ENCODE results near the gene ZFYVE21.
A peak's percentile ranks its signal among the peaks of the same experiment; 100 is the strongest.
"Not testable (repeated sequence)": the region's sequence is repeated elsewhere in the genome, so short reads cannot be mapped to it uniquely, and the experiment has no call there.

Gene ZFYVE21

GRCh38 chr14:103715052-103716000 is at the start of gene ZFYVE21, which contains the start of gene XRCC3:
TSS of gene ZFYVE21 (plus strand) at chr14:103715810. CDS start at chr14:103715842, 32 bp downstream.
TSS of gene XRCC3 (minus strand) at chr14:103715451. CDS start at chr14:103711087, 4,364 bp downstream.
- DNase-seq (ENCODE audit: low read depth), result peak; percentile 99

DNA sequence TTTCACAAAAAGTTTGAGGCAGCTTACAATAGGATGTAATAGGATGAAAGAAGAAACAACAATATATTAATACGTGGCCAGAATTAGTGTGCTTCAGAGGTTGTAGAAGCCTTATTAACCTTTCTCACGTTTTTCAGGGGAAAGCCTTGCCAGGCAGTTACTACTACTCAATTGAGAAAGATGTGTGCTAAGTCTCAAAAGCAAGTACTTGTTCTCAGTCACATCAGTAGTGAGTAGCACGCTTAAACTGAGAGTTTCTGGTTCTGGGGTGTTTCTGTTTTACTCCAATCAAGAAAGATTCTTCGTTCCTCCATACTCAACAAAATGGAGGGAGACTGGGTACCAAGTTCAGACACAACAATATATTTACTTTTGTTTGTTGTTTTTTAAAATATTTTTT is 47.9 kb upstream of the ZFYVE21 start:
- no peak for DNase-seq (ENCODE audit: low read depth)

DNA sequence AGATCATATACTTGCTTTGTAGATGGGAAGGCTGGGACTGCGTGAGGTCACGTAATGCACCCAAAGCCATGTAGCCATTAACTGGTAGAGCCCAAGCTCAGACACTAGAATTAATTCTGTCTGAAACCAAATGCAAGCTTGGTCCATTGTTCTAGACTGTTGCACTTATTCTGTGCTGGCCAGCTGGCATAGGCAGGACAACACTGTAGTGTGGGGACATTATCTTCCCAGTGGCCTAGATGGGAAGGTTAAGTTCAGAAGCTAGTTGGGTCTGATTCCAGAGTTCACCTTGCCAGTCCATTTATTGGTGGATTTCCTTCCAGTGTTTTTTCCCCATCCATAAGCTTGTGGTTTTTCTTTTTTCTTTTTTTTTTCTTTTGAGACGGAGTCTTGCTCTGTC is 47.5 kb upstream of the ZFYVE21 start:
- DNase-seq (ENCODE audit: low read depth), result no peak

GRCh38 chr14:103669370-103669769 is 46.2 kb upstream of the ZFYVE21 start:
- no peak for DNase-seq (ENCODE audit: low read depth)

DNA sequence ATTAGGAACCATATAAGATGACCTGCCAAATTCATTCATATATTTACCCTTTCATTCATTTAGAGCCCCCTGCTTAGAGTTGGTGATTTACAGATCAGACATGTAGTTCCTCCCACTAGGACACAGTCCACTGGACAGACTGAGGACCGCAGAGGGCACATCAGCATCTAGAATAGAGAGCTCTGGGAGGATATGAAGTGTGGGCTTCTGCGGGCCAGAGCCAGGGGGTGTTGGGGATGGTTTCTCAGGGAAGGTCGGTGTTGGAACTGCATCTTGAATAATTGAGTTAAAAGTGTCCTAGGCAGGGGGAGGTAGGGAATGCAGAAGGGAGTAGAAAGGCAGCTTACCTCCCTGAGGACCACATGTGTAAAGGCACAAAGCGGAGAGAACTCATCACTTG is 43.7 kb upstream of the ZFYVE21 start:
- DNase-seq (ENCODE audit: low read depth), result no peak

- no peak for DNase-seq (ENCODE audit: low read depth)
Observed at GRCh38 chr14:103675957-103676356, 39.7 kb upstream of the ZFYVE21 start.

DNA sequence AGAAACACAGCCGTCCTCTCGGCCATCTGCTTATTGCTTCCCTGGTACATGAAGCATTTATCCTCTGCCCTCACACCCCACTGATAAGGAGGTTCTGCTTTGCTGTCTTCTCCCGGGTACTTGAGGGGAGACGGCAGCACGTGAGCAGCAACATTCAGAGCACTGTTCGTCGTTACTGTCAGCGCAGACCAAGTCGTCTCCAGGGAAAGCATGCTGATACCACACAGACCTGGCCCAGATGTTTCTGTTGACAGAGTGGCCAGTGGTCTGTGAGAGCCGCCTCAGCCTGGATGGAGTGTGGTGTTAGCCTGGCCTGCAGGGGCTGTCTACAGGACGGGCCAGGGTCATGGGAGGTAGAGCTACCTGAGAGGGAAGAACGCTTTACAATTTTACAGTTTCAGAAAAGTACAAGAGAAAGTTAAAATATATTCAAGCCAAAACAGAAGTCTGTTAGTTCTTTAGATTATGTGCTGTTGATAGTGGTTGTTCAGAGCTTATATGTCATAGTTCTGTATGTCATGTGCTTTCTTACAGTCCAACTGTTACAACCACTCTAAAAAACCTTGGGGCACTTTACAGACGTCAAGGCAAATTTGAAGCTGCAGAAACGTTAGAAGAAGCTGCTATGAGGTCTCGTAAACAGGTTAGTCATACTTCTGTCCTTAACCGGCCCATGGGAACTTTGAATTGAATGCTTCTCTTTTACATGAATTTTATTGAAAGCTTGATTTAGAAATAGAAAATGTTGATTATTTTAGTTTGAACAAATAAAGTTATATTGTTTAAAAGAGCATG is 38.5 kb upstream of the ZFYVE21 start:
- no peak for DNase-seq (ENCODE audit: low read depth)

DNA sequence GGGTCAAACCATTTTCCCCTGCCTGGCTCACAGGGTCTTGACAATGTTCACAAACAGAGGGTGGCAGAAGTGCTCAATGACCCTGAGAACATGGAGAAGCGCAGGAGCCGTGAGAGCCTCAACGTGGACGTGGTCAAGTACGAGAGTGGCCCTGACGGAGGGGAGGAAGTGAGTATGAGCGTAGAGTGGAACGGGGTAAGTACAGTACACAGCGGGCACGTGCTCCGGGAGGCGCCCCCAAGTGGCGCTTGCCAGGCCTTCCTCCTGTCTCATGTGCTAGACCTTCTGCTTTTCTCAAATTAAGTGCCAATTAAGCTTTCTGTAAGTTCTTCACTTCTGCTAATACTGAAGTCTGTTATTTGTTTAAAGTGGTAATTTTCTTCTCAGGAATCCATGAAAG is 36.3 kb upstream of the ZFYVE21 start:
- peak; percentile 34 for DNase-seq (ENCODE audit: low read depth)

- no peak for DNase-seq (ENCODE audit: low read depth)
Observed at GRCh38 chr14:103680491-103681231, 34.9 kb upstream of the ZFYVE21 start.

DNA sequence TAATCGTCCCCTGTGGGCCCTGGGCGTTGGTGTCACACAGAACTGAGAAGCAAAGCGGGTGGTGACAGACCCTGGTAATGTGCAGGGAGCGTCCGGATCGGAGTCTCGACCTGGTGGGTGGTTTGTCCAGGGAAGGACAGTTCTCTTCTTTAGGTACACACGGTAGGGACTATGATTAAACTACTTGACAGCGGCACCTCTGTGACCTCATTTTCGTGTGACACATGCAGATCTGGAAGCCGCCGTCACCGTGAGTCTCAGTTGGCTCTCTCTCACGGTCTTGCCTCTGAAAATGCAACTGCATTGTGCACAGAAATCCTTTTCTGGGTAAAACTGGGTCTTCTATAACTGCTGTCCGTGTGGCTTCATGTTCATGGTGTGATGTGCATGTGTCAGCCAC is 32.5 kb upstream of the ZFYVE21 start:
- DNase-seq (ENCODE audit: low read depth), result no peak

GRCh38 chr14:103684471-103684870 is 31.1 kb upstream of the ZFYVE21 start:
- DNase-seq (ENCODE audit: low read depth), result no peak

GRCh38 chr14:103684871-103685270 is 30.7 kb upstream of the ZFYVE21 start:
- no peak for DNase-seq (ENCODE audit: low read depth)

GRCh38 chr14:103685276-103686211 is 30.1 kb upstream of the ZFYVE21 start:
- DNase-seq (ENCODE audit: low read depth), result no peak

DNA sequence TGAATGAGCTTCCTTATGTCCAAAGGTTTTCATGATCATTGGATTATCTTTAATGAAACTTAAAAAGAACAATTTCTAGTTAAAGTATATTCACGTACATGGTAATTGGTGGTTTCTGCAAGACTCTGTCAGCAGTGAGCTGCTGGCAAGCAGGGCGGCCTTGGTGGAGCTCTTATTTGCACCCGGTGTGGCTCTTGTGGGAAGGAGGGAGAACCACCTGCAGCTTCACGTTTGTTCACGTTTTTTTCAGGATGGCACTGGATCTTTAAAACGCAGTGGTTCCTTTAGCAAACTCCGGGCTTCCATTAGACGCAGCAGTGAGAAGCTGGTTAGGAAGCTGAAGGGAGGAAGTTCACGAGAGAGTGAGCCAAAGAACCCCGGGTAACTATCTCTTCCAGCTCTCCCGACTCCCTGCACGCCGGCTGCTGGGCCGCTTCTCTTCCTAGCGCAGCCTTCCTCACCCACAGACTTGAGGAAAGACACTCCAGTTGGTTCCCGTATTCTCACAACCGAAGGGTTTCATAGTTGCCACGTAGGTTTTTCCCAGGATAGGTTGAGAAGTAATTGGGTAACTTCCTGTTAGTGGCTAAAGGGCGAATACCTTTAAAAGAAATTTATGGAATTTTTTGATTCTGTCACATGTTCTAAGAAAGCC is 28.7 kb upstream of the ZFYVE21 start:
- DNase-seq (ENCODE audit: low read depth), result no peak

DNA sequence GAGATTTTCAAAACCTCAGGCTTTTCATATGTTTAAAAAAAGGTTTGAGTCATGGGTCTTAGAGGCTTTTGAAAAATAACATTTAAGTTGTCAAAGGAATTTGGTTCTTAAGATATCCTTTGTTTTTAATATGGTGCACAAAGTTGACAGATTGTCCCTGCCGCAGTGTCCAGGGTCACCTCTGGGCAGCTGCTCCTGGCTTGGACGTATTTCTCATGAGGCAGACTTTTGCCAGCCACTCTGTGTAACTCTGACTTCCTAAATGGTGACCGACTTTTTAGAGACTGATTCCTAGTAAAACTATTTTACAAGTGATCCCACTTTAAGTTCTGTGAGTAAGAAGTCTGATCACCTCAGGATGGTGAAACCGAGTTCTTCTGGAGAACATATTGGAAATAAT is 27.9 kb upstream of the ZFYVE21 start:
- no peak for DNase-seq (ENCODE audit: low read depth)

DNA sequence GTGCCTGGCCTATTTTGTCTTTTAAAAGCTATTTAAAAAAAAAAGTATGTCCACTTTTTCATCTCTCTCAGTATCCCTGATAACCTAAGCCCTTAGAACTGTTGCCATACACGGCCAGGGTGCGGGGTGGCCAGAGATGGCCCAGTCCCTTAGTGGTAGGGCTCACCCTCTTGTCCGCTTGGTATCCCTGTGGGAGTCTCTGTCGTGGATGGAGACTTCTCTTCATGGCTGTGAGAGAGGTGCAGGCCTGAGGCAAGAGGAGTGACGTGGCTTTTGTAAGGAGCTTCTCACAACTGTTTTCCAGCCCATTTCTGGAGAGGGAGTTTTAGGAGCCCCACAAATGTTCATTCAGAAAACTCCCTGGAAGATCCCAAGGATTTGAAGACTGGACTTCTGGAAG is 27.2 kb upstream of the ZFYVE21 start:
- DNase-seq (ENCODE audit: low read depth), result no peak

GRCh38 chr14:103688906-103689902 is 26.4 kb upstream of the ZFYVE21 start:
- DNase-seq (ENCODE audit: low read depth), result no peak

- DNase-seq (ENCODE audit: low read depth), result no peak
Observed at GRCh38 chr14:103690332-103690731, 25.3 kb upstream of the ZFYVE21 start.

DNA sequence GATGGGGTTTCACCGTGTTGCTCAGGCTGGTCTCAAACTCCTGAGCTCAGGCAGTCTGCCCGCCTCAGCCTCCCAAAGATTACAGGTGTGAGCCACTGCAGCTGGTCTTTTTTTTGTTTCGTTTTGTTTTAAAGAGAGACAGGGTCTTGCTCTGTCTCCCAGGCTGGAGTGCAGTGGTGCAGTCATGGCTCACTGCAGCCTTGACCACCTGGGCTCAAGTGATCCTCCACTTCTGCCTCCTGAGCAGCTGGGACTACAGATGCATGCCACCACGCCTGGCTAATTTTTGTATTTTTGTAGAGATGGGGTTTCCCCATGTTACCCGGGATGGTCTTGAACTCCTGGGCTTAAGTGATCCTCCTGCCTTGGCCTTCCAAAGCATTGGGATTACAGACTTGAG is 24.0 kb upstream of the ZFYVE21 start:
- DNase-seq (ENCODE audit: low read depth), result not testable (repeated sequence)

Measured in activated T-cell treated with anti-CD3 and anti-CD28 coated beads for 48 hours (primary cell).